Gastrocnemius medialis (tissue), 4 donors: Measurements from ENCODE around the gene SKI.

Source experiments
- CTCF ChIP-seq, 5 experiments: fragments of 450-650 bp in 3 of 5; fragments of 200-600 bp in 2 of 5; sonication (generic) in 2 of 5; IDR thresholded peaks in 4 of 5; conservative IDR thresholded peaks in 1 of 5; 1 replicate in 4 of 5; 2 replicates in 1 of 5; pipeline ENCODE4 v1.5.1; 2016 to 2019; ENCODE audit warnings: antibody characterized with exemption in 5 of 5, mild to moderate bottlenecking in 3 of 5, moderate library complexity in 3 of 5
- POLR2A ChIP-seq, 2 donors: fragments of 450-650 bp; IDR thresholded peaks; one replicate each; pipeline ENCODE4 v1.6.1; 2017; ENCODE audit warnings: antibody characterized with exemption in 2 of 2, mild to moderate bottlenecking in 2 of 2, moderate library complexity in 2 of 2

GRCh38 chr1:2298685-2299084 is 70.6 kb downstream of the SKI start:
- TF ChIP-seq POLR2A (IDR thresholded peaks at IDR 0.05), result no peak
- TF ChIP-seq CTCF (IDR thresholded peaks at IDR 0.05 in 4 of 5, conservative IDR thresholded peaks at IDR 0.05 in 1 of 5), result no peak
